WTC11 (cell line): ENCODE results near the gene GALNT18. TPM values are rescaled to one million over a fixed set of nuclear protein-coding genes. Genes with fewer than 3 reads are reported as not detected.

ENCODE experiments used
- ATAC-seq: fragments of 200-7000 bp; cut with Tn5 transposase; 2 replicates; pipeline ENCODE4 v1.10.0; 2021; ENCODE audit warnings: mild to moderate bottlenecking, moderate library complexity
- CTCF ChIA-PET: fragments of 300-600 bp; sonication (Branson Sonifier 250); formaldehyde crosslinking; loops from one replicate; lab custom pipeline; 2021; ENCODE audit warnings: antibody characterized with exemption; lab: Charles Lee
- POLR2A ChIA-PET: fragments of 350-600 bp; sonication (Branson Sonifier 250); formaldehyde crosslinking; loops from one replicate; lab custom pipeline; 2021; ENCODE audit warnings: antibody characterized with exemption; lab: Charles Lee
- DNase-seq: peaks from one replicate; pipeline ENCODE4 v3.0.0; 2021; ENCODE audit warnings: low spot score
- H3K27ac Mint-ChIP-seq: 2 replicates; pipeline ENCODE4 v1.8.0; 2021; ENCODE audit warnings: mixed read lengths
- H3K27me3 Mint-ChIP-seq: 2 replicates; pipeline ENCODE4 v1.8.0; 2021; ENCODE audit warnings: low read depth, mild to moderate bottlenecking, moderate library complexity, mixed read lengths
- H3K36me3 Mint-ChIP-seq: 2 replicates; pipeline ENCODE4 v1.8.0; 2021; ENCODE audit warnings: mixed read lengths
- H3K4me1 Mint-ChIP-seq: 2 replicates; pipeline ENCODE4 v1.8.0; 2022; ENCODE audit warnings: mixed read lengths
- H3K4me3 Mint-ChIP-seq: 2 replicates; pipeline ENCODE4 v1.8.0; 2021; ENCODE audit warnings: mild to moderate bottlenecking, moderate library complexity, mixed read lengths
- H3K9me3 Mint-ChIP-seq: 2 replicates; pipeline ENCODE4 v1.8.0; 2021; ENCODE audit warnings: mixed read lengths
- AR ChIP-seq: fragments of 250-450 bp; sonication (Bioruptor Pico); IDR thresholded peaks from 2 replicates; pipeline ENCODE4 v1.9.0; 2021; ENCODE audit warnings: mild to moderate bottlenecking
- ARID4B ChIP-seq: sonication (generic); formaldehyde crosslinking; IDR thresholded peaks from 2 replicates; pipeline ENCODE4 v1.8.0; 2023; ENCODE audit warnings: missing genetic modification reagents, mild to moderate bottlenecking, borderline replicate concordance
- ETV6 ChIP-seq: sonication (generic); formaldehyde crosslinking; IDR thresholded peaks from 2 replicates; pipeline ENCODE4 v1.8.1; 2022; ENCODE audit warnings: mild to moderate bottlenecking, missing genetic modification reagents
- FOXJ3 ChIP-seq: sonication (generic); formaldehyde crosslinking; IDR thresholded peaks from 2 replicates; pipeline ENCODE4 v1.9.0; 2021; ENCODE audit warnings: missing genetic modification reagents, mild to moderate bottlenecking, borderline replicate concordance
- JAZF1 ChIP-seq: fragments of 250-450 bp; sonication (Bioruptor Pico); IDR thresholded peaks from 2 replicates; pipeline ENCODE4 v1.9.0; 2021; ENCODE audit warnings: moderate library complexity, mild to moderate bottlenecking, inconsistent platforms
- NFATC4 ChIP-seq: fragments of 250-450 bp; sonication (Bioruptor Pico); IDR thresholded peaks from 2 replicates; pipeline ENCODE4 v1.9.0; 2021; ENCODE audit warnings: mild to moderate bottlenecking
- USF2 ChIP-seq: sonication (generic); formaldehyde crosslinking; IDR thresholded peaks from 2 replicates; pipeline ENCODE4 v1.8.1; 2023; ENCODE audit warnings: mild to moderate bottlenecking, missing genetic modification reagents, moderate library complexity
- ZNF317 ChIP-seq: sonication (generic); formaldehyde crosslinking; IDR thresholded peaks from 2 replicates; pipeline ENCODE4 v1.8.1; 2023; ENCODE audit warnings: low read depth, mild to moderate bottlenecking, moderate library complexity, missing genetic modification reagents, borderline replicate concordance
- ZNF396 ChIP-seq: fragments of 250-450 bp; sonication (Bioruptor Pico); IDR thresholded peaks from 2 replicates; pipeline ENCODE4 v1.8.0; 2021; ENCODE audit warnings: mild to moderate bottlenecking, moderate library complexity, borderline replicate concordance
- ZNF423 ChIP-seq: fragments of 250-450 bp; sonication (Bioruptor Pico); IDR thresholded peaks from 2 replicates; pipeline ENCODE4 v2.1.2; 2022; ENCODE audit warnings: mild to moderate bottlenecking, moderate library complexity
- total RNA-seq: library from RNA; stranded (reverse); gene quantifications from 3 replicates; pipeline ENCODE4 v1.2.3, GENCODE V29; 2021
- TF ChIP-seq, protein P1 (sequence below): sonication (generic); formaldehyde crosslinking; IDR thresholded peaks from 2 replicates; pipeline ENCODE4 v1.8.1; 2022; ENCODE audit warnings: missing genetic modification reagents, borderline replicate concordance
- TF ChIP-seq, protein P2 (sequence below): sonication (generic); formaldehyde crosslinking; IDR thresholded peaks from 2 replicates; pipeline ENCODE4 v1.8.1; 2023; ENCODE audit warnings: mild to moderate bottlenecking, missing genetic modification reagents
- TF ChIP-seq, protein P3 (sequence below): sonication (generic); formaldehyde crosslinking; IDR thresholded peaks from 2 replicates; pipeline ENCODE4 v1.8.0; 2022; ENCODE audit warnings: mild to moderate bottlenecking, missing genetic modification reagents

The GALNT18 gene
- total RNA-seq, 1 experiment from 2014 or later = 5.0 TPM

GRCh38 chr11:11422411-11423128, 199.2 kb downstream of the GALNT18 start:
- no peaks in the 10 kb centered on the region for H3K9me3 Mint-ChIP-seq
- H3K27me3 Mint-ChIP-seq = no peaks in the 10 kb centered on the region
- ChIA-PET CTCF (interaction anchor here (1.3 kb wide), 1 partner anchor 365 kb away, joined by 4 read pairs; no protein-coding TSS in a partner anchor), POLR2A (no interaction called here)
- TF ChIP-seq USF2 (no peak), ETV6 (no peak), NFATC4 (no peak), ARID4B (CRISPR knock-in tag) (no peak), ZNF423 (no peak), AR (CRISPR knock-in tag) (no peak), ZNF396 (CRISPR knock-in tag) (no peak), FOXJ3 (no peak)
- TF ChIP-seq, protein P1, sequence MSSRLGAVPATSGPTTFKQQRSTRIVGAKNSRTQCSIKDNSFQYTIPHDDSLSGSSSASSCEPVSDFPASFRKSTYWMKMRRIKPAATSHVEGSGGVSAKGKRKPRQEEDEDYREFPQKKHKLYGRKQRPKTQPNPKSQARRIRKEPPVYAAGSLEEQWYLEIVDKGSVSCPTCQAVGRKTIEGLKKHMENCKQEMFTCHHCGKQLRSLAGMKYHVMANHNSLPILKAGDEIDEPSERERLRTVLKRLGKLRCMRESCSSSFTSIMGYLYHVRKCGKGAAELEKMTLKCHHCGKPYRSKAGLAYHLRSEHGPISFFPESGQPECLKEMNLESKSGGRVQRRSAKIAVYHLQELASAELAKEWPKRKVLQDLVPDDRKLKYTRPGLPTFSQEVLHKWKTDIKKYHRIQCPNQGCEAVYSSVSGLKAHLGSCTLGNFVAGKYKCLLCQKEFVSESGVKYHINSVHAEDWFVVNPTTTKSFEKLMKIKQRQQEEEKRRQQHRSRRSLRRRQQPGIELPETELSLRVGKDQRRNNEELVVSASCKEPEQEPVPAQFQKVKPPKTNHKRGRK (CRISPR knock-in tag) = no peak
- H3K36me3 Mint-ChIP-seq = no peaks in the 10 kb centered on the region
- peaks cover 17% of the 10 kb centered on the region for H3K4me1 Mint-ChIP-seq
- no peak overlapping the region for H3K27ac Mint-ChIP-seq
- ATAC-seq (no peak), DNase-seq (no peak)
- no peak overlapping the region for H3K4me3 Mint-ChIP-seq

DNA sequence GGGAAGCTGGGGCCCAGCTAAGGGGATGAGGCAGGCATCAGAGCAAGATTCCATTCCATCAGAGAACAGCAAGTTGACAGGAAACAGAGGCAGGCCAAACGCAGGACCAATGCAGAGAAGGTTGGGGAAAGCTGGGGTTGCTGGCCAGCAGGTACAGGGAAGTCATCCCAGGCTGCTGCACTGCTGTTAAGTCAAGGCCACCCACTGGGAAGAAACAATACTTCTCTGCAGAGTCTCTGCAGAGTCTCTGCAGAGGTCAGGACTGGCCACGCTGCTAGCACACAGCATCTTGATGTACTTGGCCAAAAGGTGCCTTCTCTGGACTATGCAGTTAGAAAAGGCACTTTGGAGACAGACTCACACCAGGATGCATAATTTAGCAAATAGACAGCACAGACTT, 200.3 kb downstream of the GALNT18 start:
- no peak for TF ChIP-seq JAZF1 (CRISPR knock-in tag)
- TF ChIP-seq ZNF317 = no peak
- TF ChIP-seq, protein P2, sequence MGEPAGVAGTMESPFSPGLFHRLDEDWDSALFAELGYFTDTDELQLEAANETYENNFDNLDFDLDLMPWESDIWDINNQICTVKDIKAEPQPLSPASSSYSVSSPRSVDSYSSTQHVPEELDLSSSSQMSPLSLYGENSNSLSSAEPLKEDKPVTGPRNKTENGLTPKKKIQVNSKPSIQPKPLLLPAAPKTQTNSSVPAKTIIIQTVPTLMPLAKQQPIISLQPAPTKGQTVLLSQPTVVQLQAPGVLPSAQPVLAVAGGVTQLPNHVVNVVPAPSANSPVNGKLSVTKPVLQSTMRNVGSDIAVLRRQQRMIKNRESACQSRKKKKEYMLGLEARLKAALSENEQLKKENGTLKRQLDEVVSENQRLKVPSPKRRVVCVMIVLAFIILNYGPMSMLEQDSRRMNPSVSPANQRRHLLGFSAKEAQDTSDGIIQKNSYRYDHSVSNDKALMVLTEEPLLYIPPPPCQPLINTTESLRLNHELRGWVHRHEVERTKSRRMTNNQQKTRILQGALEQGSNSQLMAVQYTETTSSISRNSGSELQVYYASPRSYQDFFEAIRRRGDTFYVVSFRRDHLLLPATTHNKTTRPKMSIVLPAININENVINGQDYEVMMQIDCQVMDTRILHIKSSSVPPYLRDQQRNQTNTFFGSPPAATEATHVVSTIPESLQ (CRISPR knock-in tag) = no peak
- TF ChIP-seq, protein P3, sequence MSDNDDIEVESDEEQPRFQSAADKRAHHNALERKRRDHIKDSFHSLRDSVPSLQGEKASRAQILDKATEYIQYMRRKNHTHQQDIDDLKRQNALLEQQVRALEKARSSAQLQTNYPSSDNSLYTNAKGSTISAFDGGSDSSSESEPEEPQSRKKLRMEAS (CRISPR knock-in tag) = no peak
- TF ChIP-seq, all 79 proteins: peak for 0
- H3K4me1 Mint-ChIP-seq = peaks cover 19% of the 10 kb centered on the region
- no peaks in the 10 kb centered on the region for H3K9me3 Mint-ChIP-seq
- ATAC-seq (peak; percentile 36; the same call in 1 of the 2 replicates), DNase-seq (no peak)
- no peaks in the 10 kb centered on the region for H3K36me3 Mint-ChIP-seq
- CTCF ChIA-PET = interaction anchor here (1.1 kb wide), 1 partner anchor 200 kb away, joined by 4 read pairs; the partner anchor contains the start of gene GALNT18
- no peak overlapping the region for H3K27ac Mint-ChIP-seq
- H3K4me3 Mint-ChIP-seq = no peak overlapping the region
- H3K27me3 Mint-ChIP-seq = no peaks in the 10 kb centered on the region
- POLR2A ChIA-PET = no interaction called here
